Panc1 (cell line): ENCODE data around the gene GSTO2.

Source experiments
- CTCF ChIP-seq: fragments of 450-650 bp; IDR thresholded peaks from 2 replicates; pipeline ENCODE4 v1.5.1; 2017; ENCODE audit warnings: mild to moderate bottlenecking
- POLR2AphosphoS5 ChIP-seq: IDR thresholded peaks from 2 replicates; pipeline ENCODE4 v1.6.1; 2012; ENCODE audit warnings: mild to moderate bottlenecking, low read depth, low read length, moderate library complexity
- REST ChIP-seq, 2 experiments: IDR thresholded peaks; 2 replicates each; pipeline ENCODE4 v1.6.1; 2011 to 2012; ENCODE audit warnings: low read depth in 2 of 2, control low read depth in 1 of 2, low read length in 1 of 2, mild to moderate bottlenecking in 1 of 2, moderate library complexity in 1 of 2; ENCODE audit not compliant: insufficient read depth in 1 of 2
- SIN3A ChIP-seq: IDR thresholded peaks from 2 replicates; pipeline ENCODE4 v1.6.1; 2012; ENCODE audit warnings: low read depth, mild to moderate bottlenecking, low read length, moderate library complexity, borderline replicate concordance; ENCODE audit not compliant: insufficient read depth
- TCF7L2 ChIP-seq: IDR thresholded peaks from 2 replicates; pipeline ENCODE4 v1.6.1; 2011; ENCODE audit warnings: mild to moderate bottlenecking, low read depth, low read length, inconsistent platforms

- TF ChIP-seq CTCF (no peak), REST (IDR thresholded peaks at IDR 0.05; ENCODE audit: insufficient read depth in 1 of 2, low read depth in 2 of 2, low read length in 1 of 2) (no peak), POLR2AphosphoS5 (no peak), TCF7L2 (no peak), SIN3A (no peak)
These were observed 71.7 kb downstream of the GSTO2 start for GRCh38 chr10:104340641-104341040.
